HG03469 (cell line): ENCODE measurements around the gene LAMP5.

ENCODE experiments used
- ATAC-seq: cut with Tn5 transposase; IDR thresholded peaks from one replicate; pipeline ENCODE4 v1.9.1; 2021; ENCODE audit warnings: mild to moderate bottlenecking, moderate library complexity, moderate number of reproducible peaks; ENCODE audit not compliant: unreplicated experiment

LAMP5 gene, protein sequence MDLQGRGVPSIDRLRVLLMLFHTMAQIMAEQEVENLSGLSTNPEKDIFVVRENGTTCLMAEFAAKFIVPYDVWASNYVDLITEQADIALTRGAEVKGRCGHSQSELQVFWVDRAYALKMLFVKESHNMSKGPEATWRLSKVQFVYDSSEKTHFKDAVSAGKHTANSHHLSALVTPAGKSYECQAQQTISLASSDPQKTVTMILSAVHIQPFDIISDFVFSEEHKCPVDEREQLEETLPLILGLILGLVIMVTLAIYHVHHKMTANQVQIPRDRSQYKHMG

DNA sequence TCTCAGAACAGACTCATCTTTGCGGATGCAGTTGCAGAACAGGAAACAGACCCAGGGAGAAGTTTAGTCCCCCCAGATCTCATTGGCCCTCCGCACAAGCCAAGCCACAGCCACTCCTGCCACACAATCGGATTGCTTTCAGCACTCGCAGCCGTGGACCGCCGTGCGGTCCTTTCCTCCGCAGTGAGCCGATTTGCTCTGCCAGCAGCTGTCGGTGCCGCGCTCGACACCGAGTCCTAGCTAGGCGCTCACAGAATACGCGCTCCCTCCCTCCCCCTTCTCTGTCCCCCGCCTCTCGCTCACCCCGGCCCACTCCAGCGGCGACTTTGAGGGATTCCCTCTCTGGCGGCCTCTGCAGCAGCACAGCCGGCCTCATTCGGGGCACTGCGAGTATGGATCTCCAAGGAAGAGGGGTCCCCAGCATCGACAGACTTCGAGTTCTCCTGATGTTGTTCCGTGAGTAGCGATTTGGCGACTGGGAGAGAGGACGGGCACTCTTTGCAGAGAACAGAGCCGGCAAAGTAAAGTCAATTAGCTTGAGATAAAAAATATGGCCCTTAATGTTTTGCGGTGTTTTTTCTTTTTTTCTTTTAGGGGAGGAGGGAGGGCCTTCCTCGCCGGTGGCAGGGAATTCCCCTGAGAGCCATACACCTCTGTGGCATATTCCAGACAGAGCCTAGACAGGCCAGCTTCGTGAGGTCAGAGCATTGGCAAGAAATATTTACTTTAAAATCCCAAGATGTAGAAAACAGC, at the start of gene LAMP5:
Gene LAMP5 (plus strand): TSS at position 130 of the 753 bp plus-strand sequence. CDS start 263 bp downstream, at position 393.
- no peak for ATAC-seq

DNA sequence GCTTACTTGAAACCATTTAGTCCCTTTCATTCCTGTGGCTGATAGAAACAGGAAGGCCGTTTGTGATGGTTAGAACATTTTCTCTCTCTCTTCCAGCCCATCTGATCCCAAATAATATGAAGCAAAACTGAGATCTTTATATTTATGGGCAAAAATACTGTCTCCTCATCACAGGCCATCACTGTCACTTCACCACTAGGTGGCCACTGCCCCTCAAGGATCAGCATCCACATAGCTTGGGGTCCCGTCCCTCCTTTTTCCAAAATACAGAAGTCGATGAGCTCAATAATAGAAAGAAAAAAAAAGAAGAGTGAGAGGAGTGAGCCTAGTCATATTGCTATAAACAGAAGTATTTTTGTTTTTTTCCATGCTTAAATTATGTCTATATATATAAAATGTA, 46.4 kb upstream of the LAMP5 start:
- ATAC-seq = no peak

DNA sequence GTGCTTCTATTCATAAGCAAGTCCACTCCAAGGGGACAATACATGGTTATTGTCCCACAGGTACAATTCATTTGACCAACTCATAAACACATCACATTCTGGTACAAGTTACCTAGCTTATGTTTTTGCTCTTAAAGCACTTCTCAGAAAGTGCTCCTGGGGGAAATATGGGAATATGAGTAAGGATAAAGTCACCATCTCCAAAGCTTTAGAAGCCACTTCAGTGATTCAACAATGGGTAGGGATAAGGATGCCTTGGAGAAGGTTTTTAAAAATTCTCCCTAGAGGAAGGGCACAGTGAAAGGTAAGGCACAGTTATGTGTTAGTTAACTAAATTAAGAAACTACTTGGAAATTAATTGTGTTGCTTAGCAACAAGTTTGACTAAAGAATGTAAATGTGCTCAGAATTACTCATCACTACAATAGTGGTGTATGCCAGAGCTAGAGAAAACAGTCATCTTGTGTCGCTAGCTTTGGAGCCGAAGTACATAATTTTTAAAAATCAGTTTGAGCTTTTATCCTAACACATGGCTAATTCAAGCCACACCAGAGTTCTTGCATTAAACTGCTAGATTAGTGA, 39.5 kb upstream of the LAMP5 start:
- ATAC-seq = no peak

DNA sequence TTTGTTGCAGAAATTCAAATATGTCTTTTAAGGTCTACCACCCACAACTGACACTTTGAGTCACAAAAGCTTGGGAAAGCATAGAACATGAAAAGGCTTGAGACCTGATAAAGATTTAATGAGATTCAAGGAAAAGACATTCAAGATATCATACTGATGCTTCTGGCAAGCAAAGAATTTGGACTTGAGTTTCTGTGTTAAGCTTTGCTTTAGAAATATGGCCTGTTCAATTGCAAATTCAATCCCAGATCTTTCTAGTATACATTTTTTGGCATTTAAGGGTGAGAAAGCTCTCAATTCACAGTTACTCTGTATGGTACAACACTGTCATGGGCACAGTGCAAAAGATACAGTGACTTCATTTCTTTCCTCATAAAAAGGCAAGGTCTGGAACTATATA, 38.9 kb upstream of the LAMP5 start:
- ATAC-seq = no peak

DNA sequence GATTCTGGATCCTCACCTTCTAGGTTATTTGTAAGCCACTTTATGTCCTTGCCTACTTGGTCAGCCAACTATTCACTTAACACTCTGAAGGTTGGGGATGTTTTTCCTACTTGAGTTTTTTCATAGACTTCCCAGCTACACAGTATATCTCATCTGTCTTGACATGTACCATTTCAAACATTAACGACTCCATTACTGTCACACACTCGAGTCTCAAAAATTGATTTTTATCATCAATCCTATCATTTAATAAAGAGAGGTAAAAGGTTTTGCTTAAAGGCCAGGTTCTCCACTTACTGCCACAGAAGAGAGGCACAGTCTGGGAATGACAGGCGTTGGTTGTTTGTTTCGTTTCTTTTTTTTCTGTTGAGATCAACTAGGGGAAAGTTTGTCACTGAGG, 38.2 kb upstream of the LAMP5 start:
- no peak for ATAC-seq

DNA sequence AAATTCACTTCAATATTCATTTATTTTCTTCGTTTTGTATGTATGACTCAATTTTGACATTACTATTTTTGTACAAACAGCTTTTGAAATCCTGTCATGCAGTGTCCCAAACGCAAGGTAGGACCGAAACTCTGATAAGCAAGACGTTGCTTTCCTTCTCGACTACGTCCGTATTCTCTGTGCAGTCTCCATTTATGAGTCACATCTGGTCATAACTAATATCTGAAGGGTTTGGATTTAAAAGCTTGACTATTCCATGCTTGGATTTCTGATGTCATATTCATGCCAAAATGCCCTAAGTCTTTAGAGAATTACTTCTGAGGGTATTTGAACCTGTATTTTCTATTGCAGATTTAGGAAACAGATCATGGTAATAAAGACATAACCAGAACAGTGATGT, 37.8 kb upstream of the LAMP5 start:
- no peak for ATAC-seq

DNA sequence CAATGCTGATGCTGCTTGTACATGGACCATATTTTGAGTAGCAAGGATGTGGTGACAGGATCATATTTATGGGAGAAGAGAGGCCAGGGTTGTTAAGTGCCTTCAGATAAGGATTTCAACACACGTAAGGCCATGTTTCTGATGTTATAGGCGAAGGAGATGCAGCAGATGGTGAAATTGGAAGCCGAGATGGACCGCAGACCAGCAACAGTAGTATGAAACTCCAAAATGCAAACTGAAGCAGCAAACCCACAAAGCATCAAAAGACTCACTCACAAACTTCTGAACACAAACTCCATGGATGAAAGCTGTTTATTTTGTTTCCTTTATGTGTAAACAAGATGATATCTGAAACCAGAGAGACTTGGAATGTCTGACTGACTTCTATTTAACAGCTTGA, 35.6 kb upstream of the LAMP5 start:
- ATAC-seq = no peak

DNA sequence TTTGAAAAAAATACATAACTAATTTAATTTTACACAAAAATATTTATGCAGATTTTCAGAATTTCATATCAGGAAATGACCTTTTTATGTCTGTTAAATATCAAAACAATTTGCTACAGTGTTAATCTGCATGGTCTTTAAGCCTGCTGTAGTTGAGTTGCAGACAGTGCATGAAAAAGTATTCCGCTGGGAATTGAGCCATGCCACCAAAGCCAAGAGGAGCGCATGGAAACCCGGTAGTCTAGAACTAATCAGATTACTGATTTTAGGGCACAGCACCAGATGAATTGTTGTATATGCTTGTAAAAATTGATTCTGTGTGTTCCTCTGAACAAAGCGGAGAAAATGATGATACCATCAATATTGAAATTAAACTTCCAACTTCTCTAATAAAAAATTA, 34.3 kb upstream of the LAMP5 start:
- ATAC-seq = no peak

DNA sequence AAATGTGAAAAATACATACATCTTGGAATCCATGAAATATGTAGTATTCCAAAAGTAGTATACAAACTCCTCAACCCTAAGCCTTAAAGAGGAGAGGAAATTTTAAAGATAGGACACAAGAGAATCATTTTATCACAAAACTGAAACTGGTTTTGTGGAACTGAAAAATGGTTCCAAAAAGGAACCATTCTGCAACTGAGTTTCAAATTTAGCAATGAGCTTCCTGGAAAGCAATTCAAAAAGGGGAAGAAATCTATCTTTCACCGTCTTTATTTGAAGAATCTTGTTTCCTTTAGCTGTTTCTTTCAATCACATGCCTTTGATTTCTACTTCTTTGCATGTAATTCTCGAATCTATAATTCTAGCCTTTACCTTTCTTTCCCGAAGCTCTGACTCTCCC, 32.2 kb upstream of the LAMP5 start:
- no peak for ATAC-seq

DNA sequence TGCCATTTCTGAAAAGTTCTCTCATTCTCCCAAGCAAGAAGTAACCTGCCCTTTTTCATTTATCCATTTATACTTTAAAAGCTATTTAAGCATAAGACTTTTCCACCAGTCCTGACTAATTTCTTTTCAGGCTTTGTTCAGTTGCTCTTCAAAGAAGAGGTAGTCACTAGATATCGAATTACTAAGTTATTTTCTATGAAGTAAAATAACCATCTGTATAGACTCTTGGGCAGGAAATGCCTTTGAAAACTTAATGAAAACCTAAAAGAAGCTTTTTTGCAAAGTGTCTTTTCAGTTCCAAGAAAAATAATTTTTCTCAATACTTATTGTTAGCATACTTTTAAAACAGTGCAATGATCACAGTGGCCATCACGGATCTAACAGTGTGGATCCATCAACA, 31.3 kb upstream of the LAMP5 start:
- no peak for ATAC-seq

DNA sequence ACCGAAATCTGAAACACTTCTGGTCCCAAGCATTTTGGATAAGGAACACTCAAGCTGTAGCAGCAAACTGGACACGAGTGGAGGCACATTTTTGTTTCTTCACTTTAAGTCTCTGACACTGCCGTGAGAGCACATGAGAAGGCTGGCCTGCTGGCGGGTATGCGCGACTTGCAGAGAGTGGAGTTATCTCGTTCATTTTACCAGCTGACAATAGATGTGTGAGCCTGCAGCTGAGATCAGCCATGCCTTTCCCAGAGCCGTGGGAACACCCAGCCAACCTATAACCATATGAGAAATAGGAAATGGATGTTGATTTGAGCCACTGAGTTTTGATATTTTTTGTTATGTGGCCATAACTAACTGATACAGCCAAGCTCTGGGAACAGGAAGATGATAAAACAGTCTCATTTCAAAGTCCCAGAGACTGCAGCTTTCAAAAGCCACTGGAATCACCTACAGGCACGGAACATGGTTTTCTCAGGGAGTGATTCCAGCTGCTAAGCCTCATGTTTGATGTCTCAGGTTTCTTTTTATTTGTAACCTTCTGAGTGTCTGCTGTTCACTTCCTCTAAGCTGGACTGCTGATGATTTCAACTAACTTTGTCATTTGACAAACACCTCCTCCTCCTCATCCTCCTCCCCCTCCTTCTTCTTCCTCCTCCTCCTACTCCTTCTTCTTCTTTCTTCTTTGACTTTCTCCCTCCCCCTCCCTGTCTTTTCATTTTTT, 28.6 kb upstream of the LAMP5 start:
- ATAC-seq = no peak

DNA sequence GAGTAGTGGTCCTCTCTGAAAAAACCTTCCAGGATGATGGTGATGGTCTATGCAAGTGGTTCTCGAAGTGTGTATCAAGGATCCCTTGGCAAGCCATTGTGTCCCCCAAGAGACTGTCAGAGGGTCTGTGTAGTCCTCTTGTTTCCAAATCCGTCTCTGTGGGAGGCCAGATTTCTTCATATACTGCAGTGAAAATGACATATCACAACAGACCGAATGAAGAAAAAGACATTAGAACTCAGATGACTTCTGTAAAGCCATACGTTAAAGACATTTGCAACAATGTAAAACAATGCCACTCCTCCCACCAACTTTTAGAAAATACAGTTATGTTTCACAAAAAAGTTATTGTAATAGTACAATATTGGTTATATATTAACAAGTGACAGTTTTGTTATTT, 27.2 kb upstream of the LAMP5 start:
- no peak for ATAC-seq

DNA sequence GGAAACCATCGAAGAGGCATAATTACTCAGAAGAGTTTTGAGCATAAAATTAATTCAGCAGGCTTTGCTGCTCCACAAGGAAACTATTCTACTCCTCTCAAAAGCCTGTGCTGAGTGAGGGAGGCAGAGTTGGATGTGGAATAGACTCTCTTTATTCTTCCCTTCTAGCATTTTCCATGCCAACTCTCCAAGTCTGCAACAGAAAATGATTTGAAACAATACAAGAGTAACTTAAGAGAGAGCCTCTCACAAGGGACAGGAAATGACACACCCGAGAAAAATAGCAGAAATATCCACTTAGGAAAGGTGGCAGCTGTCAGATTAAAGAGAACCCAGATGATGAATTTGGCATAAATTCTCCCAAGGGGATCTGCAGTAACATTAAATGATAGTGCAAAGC, 26.3 kb upstream of the LAMP5 start:
- ATAC-seq = no peak

DNA sequence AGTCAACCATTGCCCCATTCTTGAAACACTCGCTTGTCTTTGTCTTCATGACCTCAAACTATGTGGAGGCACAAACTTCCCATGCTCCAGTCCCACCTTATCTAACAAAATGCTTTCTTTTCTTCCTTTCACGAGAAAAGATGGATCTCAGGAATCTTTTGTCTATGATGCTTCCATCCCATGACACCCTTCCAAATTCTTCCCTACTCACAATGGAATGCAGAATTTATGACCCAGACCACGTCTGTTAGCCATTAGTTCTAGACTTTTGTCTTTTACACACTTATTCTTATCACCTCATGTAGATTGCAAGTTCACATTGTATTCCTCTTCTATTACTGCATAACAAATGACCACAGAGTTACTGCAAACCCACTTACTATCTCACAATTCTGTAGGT, 24.2 kb upstream of the LAMP5 start:
- no peak for ATAC-seq

DNA sequence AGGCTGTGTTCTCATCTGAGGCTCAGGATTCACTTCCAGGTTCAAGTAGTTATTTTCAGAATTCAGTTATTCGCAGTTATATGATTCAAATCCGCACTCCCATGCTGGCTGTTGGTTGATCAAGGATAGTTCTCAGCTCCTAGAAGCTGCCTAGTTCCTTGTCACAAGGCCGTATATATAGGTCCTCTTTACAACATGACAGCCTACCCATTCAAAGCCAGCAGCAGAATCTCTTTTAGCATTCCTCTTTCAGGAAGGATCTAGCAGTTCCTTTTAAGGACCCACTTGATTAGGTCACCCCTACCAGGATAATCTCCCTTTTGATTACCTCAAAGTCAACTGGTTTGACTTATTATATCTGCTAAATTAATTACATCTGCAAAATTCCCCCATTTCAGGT, 23.8 kb upstream of the LAMP5 start:
- ATAC-seq = no peak

DNA sequence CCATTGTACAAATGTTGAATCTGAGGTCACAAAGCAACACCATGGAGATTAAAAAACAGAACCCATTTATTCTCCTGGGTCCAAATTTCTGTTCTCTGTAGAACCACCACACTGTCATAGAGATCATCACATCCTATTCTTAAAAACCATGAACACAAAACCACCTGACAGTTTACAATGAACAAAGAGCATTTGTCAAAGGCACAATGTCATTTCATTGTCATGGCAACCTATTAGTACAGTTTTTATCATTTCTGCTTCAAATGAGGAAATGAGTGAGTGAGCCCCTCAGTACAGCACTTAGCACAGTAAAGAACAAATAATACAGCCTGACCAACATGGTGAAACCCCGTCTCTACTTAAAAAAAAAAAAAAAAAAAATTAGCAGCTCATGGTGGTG, 23.1 kb upstream of the LAMP5 start:
- ATAC-seq = no peak

DNA sequence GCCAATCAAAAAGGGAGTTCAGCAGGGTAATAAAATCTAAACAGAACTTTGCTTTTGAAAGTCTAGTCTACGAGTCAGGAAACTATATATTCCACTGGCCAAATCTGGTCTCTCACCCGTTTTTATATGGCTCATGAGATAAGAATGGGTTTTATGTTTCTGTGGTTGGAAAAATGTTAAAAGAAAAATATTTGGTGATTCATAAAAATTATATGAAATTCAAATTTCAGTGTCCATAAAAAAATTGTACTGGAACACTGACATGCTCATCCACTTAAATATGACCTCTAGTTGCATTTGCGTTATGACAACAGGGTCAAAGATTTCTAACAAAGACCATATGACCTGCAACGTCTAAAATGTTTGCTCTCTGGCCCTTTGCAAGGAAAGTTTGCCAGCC, 22.3 kb upstream of the LAMP5 start:
- no peak for ATAC-seq

DNA sequence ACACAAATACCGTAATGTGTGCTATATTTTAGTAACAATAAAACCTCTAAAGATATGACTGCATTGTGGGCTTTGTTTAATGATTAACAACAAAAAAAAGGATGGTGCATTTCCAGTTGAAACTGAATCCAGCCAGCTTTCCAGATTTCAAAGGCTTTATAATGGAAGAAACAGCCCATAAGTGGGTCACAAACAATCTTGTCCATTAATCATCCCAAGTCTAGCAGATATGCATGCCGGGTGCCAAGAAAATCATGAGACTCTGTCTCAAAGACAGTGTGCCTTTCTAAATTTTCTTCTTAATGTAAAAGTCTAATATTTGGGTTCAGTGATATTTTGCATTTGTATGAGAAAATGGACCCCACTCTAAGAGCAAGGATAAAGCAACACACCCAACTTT, 20.6 kb upstream of the LAMP5 start:
- ATAC-seq = no peak

DNA sequence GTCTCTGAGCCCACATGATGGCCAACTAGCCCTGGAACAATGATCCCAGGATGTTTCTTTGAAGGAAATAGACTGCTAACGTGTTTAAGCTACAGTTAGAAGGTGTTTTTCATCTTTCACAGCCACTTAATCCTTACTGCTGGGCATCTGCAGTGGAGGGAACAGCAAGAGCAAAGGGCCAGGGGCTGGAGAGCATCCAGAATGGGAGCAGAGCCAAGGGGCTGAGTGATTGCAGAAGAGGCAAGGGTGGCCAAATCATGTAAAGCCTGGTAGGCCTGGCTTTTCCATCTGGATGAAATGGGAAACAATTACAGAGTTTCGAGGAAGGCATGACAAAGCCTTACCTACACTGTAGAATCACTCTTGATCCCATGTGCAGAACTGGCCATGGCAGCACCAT, 18.7 kb upstream of the LAMP5 start:
- ATAC-seq = no peak

DNA sequence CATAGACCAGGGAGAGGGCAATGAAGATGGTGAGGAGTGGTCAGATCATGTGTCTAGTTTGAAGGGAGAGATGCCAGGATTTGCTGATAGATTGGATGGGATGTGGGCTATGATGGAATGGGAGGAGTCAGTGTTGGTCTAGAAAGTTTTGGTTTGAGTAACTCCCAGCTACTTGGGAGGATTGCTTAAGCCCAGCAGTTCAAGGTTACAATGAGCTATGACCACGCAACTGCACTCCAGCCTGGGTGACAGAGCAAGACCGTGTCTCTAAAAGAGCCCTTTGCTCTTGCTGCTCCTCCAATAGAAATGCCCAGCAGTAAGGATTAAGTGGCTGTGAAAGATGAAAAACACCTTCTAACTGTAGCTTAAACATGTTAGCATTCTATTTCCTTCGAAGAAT, 18.2 kb upstream of the LAMP5 start:
- ATAC-seq = no peak

DNA sequence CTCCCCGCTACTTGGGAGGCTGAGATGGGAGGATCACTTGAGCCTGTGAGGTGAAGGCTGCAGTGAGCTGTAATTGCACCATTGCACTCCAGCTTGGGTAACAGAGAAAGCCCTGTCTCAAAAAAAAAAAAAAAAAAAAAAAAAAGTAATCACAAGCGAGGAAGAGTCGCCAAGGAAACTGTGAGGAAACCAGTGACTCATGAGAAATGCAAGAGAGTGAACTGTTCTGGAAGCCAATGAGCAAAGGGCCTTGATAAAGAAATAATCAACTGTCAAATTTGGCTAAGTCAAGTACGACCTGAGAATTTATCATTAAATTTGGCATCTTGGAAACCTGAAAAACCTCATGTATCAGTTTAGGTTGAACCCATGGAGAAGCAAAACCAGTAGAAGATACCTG, 16.1 kb upstream of the LAMP5 start:
- ATAC-seq = no peak
